GM12878 (cell line): ENCODE measurements around the gene UBE2G2. TPM values are rescaled to one million over a fixed set of nuclear protein-coding genes. Genes with fewer than 3 reads are reported as not detected.

Experiments used
- ATAC-seq: fragments of 200-7000 bp; cut with Tn5 transposase; 3 replicates; pipeline ENCODE4 v1.9.1; 2020; ENCODE audit warnings: mild to moderate bottlenecking, moderate library complexity
- BruUV-seq: library from RNA; stranded (reverse); fragments of 400-500 nt; replicated peaks from 2 replicates; lab custom pipeline; 2021; lab: Mats Ljungman, UMichigan
- CTCF ChIA-PET: fragments of 300-600 bp; sonication (Branson Sonifier 250); formaldehyde crosslinking; extraction: SDS; loops from one replicate; lab custom pipeline; 2021; ENCODE audit warnings: inconsistent platforms; lab: Yijun Ruan, JAX
- POLR2A ChIA-PET: fragments of 350-600 bp; formaldehyde crosslinking; extraction: SDS; loops from one replicate; lab custom pipeline; 2021; ENCODE audit warnings: inconsistent platforms; lab: Charles Lee
- RAD21 ChIA-PET: fragments of 300-600 bp; sonication (Branson Sonifier 250); formaldehyde crosslinking; loops from one replicate; lab custom pipeline; 2023; ENCODE audit warnings: antibody characterized with exemption; ENCODE audit not compliant: unreplicated experiment; lab: Charles Lee
- SMC1A ChIA-PET: fragments of 300-600 bp; sonication (Branson Sonifier 250); formaldehyde crosslinking; loops from one replicate; lab custom pipeline; 2023; ENCODE audit not compliant: unreplicated experiment, uncharacterized antibody; lab: Charles Lee
- DNase-seq: peaks from one replicate; pipeline ENCODE4 v3.0.0-alpha.2; 2011; ENCODE audit warnings: low read depth, low spot score
- FAIRE-seq: peaks from 3 replicates; lab custom pipeline; 2011; peaks lifted over from hg19 to GRCh38; lab: Jason Lieb, UNC
- H2AFZ ChIP-seq: 2 replicates; pipeline ENCODE4 v1.6.0; 2011; ENCODE audit warnings: low read depth, low read length, control low read depth; ENCODE audit not compliant: control insufficient read depth
- H3K27ac ChIP-seq: 2 replicates; pipeline ENCODE4 v1.5.1; 2011; ENCODE audit warnings: control low read depth; ENCODE audit not compliant: control insufficient read depth, insufficient read depth
- H3K27me3 ChIP-seq, 2 experiments: replicated peaks in 1 of 2; 2 replicates each; pipeline versions ENCODE4 v1.6.0 to v1.6.1; 2011; ENCODE audit warnings: low read length in 1 of 2; ENCODE audit not compliant: control insufficient read depth in 2 of 2, insufficient read depth in 2 of 2
- H3K36me3 ChIP-seq, 2 experiments: 2 replicates each; pipeline ENCODE4 v1.5.1; 2011; ENCODE audit warnings: low read length in 1 of 2; ENCODE audit not compliant: control insufficient read depth in 2 of 2, insufficient read depth in 2 of 2
- H3K4me1 ChIP-seq: 2 replicates; pipeline ENCODE4 v1.6.1; 2011; ENCODE audit warnings: mild to moderate bottlenecking, low read length, moderate library complexity, mixed read lengths; ENCODE audit not compliant: control insufficient read depth, insufficient read depth
- H3K4me2 ChIP-seq: 2 replicates; pipeline ENCODE4 v1.6.0; 2011; ENCODE audit warnings: control low read depth; ENCODE audit not compliant: control insufficient read depth, insufficient read depth
- H3K4me3 ChIP-seq: fragments of 200-600 bp; sonication (generic); 2 replicates; pipeline ENCODE4 v1.5.1; 2016
- H3K79me2 ChIP-seq: 2 replicates; pipeline ENCODE4 v1.6.0; 2011; ENCODE audit warnings: low read length; ENCODE audit not compliant: control insufficient read depth, insufficient read depth
- H3K9ac ChIP-seq: 2 replicates; pipeline ENCODE4 v1.8.0; 2011; ENCODE audit warnings: low read length, control low read depth, mixed read lengths; ENCODE audit not compliant: control insufficient read depth, insufficient read depth
- H3K9me3 ChIP-seq: replicated peaks from 3 replicates; pipeline ENCODE4 v1.5.1; 2011; ENCODE audit warnings: mild to moderate bottlenecking, low read length; ENCODE audit not compliant: control insufficient read depth, insufficient read depth
- H4K20me1 ChIP-seq: 2 replicates; pipeline ENCODE4 v1.6.0; 2011; ENCODE audit not compliant: control insufficient read depth, insufficient read depth
- ATF3 ChIP-seq: IDR thresholded peaks from 2 replicates; pipeline ENCODE4 v1.6.1; 2011; ENCODE audit warnings: low read depth, mild to moderate bottlenecking, low read length, moderate library complexity, borderline replicate concordance; ENCODE audit errors: extremely low read depth
- BCL3 ChIP-seq: IDR thresholded peaks from 2 replicates; pipeline ENCODE4 v1.6.1; 2011; ENCODE audit warnings: borderline replicate concordance, low read depth, mild to moderate bottlenecking, moderate library complexity, low read length; ENCODE audit not compliant: insufficient read depth, poor library complexity, severe bottlenecking
- CREB1 ChIP-seq: IDR thresholded peaks from 2 replicates; pipeline ENCODE4 v1.6.1; 2012; ENCODE audit warnings: low read depth, mild to moderate bottlenecking, inconsistent platforms
- CREM ChIP-seq: IDR thresholded peaks from 2 replicates; pipeline ENCODE4 v1.6.1; 2014; ENCODE audit warnings: antibody characterized with exemption, low read depth
- CUX1 ChIP-seq: IDR thresholded peaks from 2 replicates; pipeline ENCODE4 v1.6.1; 2012; ENCODE audit warnings: improper control_type of control experiment, low read depth, low read length; ENCODE audit not compliant: insufficient replicate concordance
- EP300 ChIP-seq, 2 experiments: fragments of 150-350 bp in 1 of 2; IDR thresholded peaks; 2 replicates each; pipeline ENCODE4 v1.6.1; 2011 to 2012; ENCODE audit warnings: low read depth in 2 of 2, low read length in 2 of 2, borderline replicate concordance in 1 of 2, improper control_type of control experiment in 1 of 2, inconsistent platforms in 1 of 2; ENCODE audit not compliant: control insufficient read depth in 1 of 2
- ESRRA ChIP-seq: IDR thresholded peaks from 2 replicates; pipeline ENCODE4 v1.6.1; 2012; ENCODE audit warnings: mild to moderate bottlenecking, low read length, improper control_type of control experiment
- HDAC2 ChIP-seq: fragments of 200-600 bp; sonication (generic); IDR thresholded peaks from 2 replicates; pipeline ENCODE4 v1.6.1; 2017
- NKRF ChIP-seq: fragments of 450-650 bp; conservative IDR thresholded peaks from 2 replicates; pipeline ENCODE4 v1.6.1; 2017; ENCODE audit warnings: mild to moderate bottlenecking, moderate library complexity
- POLR2A ChIP-seq: IDR thresholded peaks from 2 replicates; pipeline ENCODE4 v1.6.1; 2011; ENCODE audit warnings: low read depth, mild to moderate bottlenecking, low read length
- POU2F2 ChIP-seq: IDR thresholded peaks from 3 replicates; pipeline ENCODE4 v1.6.1; 2011; ENCODE audit warnings: low read depth, mild to moderate bottlenecking, low read length, borderline replicate concordance
- SMARCA5 ChIP-seq: fragments of 450-650 bp; IDR thresholded peaks from 2 replicates; pipeline ENCODE4 v1.6.1; 2017; ENCODE audit warnings: mild to moderate bottlenecking
- SP1 ChIP-seq: IDR thresholded peaks from one replicate; pipeline ENCODE4 v1.6.1; 2011; ENCODE audit warnings: low read depth, low read length
- STAT3 ChIP-seq: IDR thresholded peaks from 2 replicates; pipeline ENCODE4 v1.6.1; 2011; ENCODE audit warnings: low read depth, low read length, improper control_type of control experiment
- YY1 ChIP-seq: IDR thresholded peaks from 2 replicates; pipeline ENCODE4 v1.6.1; 2011; ENCODE audit warnings: low read depth, mild to moderate bottlenecking, low read length
- WGBS: methylation state at CpG from one replicate; pipeline ENCODE4 v1.1.6; 2016; ENCODE audit warnings: low lambda C conversion rate; ENCODE audit not compliant: insufficient replicate concordance, insufficient coverage; ENCODE audit errors: missing lambda C conversion rate; 5-methylcytosine and 5-hydroxymethylcytosine counted together
- in situ Hi-C: fragments of 300-500 bp; cut with MboI; formaldehyde crosslinking; loops from 9 replicates; pipeline ENCODE4 v1.14.3; 2018; ENCODE audit warnings: mixed read lengths
- intact Hi-C: fragments of 100-400 bp; cut with micrococcal nuclease; formaldehyde crosslinking; loops from one replicate; pipeline ENCODE4 v1.14.2; 2022; ENCODE audit not compliant: unreplicated experiment
- polyA plus RNA-seq, 11 experiments: library from polyadenylated mRNA; depleted of rRNA in 4 of 11; unstranded in 6 of 11; stranded (reverse) in 5 of 11; fragments of >200 nt; fragmentation: Nextera tagmentation in 4 of 11; fragmentation: Illumina TruSeq in 1 of 11; extraction: Ambion mirVana in 4 of 11; extraction: Trizol in 1 of 11; gene quantifications; 1 replicate in 1 of 11; 2 replicates in 10 of 11; pipeline versions ENCODE4 v1.2.1 to v1.2.3, GENCODE V29; 2011 to 2016; ENCODE audit warnings: inconsistent platforms in 2 of 11, missing spikeins in 2 of 11, low read depth in 1 of 11
- total RNA-seq, 4 experiments: library from RNA; depleted of rRNA in 3 of 4; stranded (reverse); fragments of >200 nt in 3 of 4; fragmentation: Illumina TruSeq in 1 of 4; extraction: Trizol in 1 of 4; gene quantifications; 2 replicates each; pipeline versions ENCODE4 v1.2.1 to v1.2.3, GENCODE V29; 2013 to 2021

The UBE2G2 gene
- total and polyA plus RNA-seq, 10 of the 15 experiments (the other 5 are each of a cell fraction or from before 2014, with no cell fraction given): 27.0 to 139 (median 75.9) TPM

- H4K20me1 ChIP-seq: no peaks in the 10 kb centered on the region
- H3K27ac ChIP-seq: no peak overlapping the region
- H2AFZ ChIP-seq: no peak overlapping the region
- no peaks in the 10 kb centered on the region for H3K79me2 ChIP-seq
- in situ Hi-C loops: no loop called here
- FAIRE-seq: no peak
- TF ChIP-seq EP300 (IDR thresholded peaks at IDR 0.05; ENCODE audit: borderline replicate concordance in 1 of 2, control insufficient read depth in 1 of 2, low read depth in 2 of 2, low read length in 2 of 2) (no peak), CREB1 (no peak), NKRF (no peak), POLR2A (no peak), ESRRA (no peak), SMARCA5 (no peak), CUX1 (no peak), POU2F2 (no peak), HDAC2 (no peak), BCL3 (no peak), STAT3 (no peak), CREM (no peak), ATF3 (no peak), YY1 (no peak), SP1 (no peak)
- TF ChIP-seq, all 136 proteins: peak for 0
- no peak for DNase-seq
- H3K4me3 ChIP-seq: no peak overlapping the region
- H3K36me3 ChIP-seq: no peaks in the 10 kb centered on the region
- CTCF ChIA-PET: no interaction called here
- no peak overlapping the region for H3K9ac ChIP-seq
- H3K9me3 ChIP-seq: no peaks in the 10 kb centered on the region
- SMC1A ChIA-PET: no interaction called here
- intact Hi-C loops: no loop called here
- ATAC-seq: no peak
- no peak overlapping the region for H3K4me2 ChIP-seq
- 46% methylated on average over 17 of the region's 17 CpGs for WGBS
- no peaks in the 10 kb centered on the region for H3K4me1 ChIP-seq
- H3K27me3 ChIP-seq: no peaks in the 10 kb centered on the region; a peak in 1 of 4 replicates
- BruUV-seq: no TSS peak
- RAD21 ChIA-PET: no interaction called here
- POLR2A ChIA-PET: interaction anchor here (0.5 kb wide), 1 partner anchor 397 kb away, joined by 3 read pairs; no protein-coding TSS in a partner anchor
Observed at GRCh38 chr21:44734841-44735240, 66.8 kb downstream of the UBE2G2 start.
